HG03432 (cell line): ENCODE measurements around the gene CADPS.
A peak's percentile ranks its signal among the peaks of the same experiment; 100 is the strongest.

Experiments used
- ATAC-seq: cut with Tn5 transposase; IDR thresholded peaks from one replicate; pipeline ENCODE4 v1.9.1; 2021; ENCODE audit warnings: mild to moderate bottlenecking, moderate library complexity; ENCODE audit not compliant: unreplicated experiment

CADPS gene

GRCh38 chr3:62647711-62648110, 227.5 kb downstream of the CADPS start:
- ATAC-seq: no peak

- no peak for ATAC-seq
Measured at GRCh38 chr3:62644493-62644892, 230.7 kb downstream of the CADPS start.

- ATAC-seq: no peak
Measured at GRCh38 chr3:62638316-62638715, 236.9 kb downstream of the CADPS start.

- no peak for ATAC-seq
Measured at GRCh38 chr3:62636235-62636826, 238.9 kb downstream of the CADPS start.

DNA sequence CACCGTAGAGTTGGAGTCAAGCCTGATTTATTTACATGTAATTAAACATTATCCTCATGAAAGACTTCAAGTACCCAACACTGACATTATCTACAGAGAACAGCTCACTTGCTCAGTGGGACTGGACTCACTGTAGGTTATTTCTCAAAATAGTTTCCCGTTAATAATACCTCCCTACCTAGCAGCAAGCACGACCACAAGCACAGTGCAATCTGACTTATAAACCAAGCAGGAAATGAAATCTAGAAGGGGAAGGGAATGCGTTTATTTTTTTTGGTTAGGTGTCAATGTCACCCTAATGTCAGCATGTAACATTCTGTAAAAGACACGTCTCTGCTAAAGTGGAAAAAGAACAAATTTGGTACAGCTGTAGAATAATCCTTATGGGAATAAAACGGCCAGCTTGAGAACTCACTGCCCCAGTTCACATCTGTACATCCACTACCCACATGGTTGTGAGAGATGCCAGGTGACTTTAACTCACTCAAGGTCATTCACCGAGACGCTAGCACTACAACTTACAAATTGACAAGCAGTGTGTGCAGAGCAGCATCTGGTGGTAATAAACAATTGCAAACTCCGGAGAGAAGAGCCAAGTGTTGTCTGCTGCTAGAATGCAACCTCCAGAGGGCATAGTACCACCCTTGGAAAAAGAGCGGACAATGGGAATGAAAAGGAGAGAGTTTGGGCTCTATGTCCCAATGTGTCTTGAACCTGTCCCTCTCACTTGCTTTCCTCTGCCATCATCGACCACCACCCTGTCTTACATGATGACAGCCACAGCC, 242.5 kb downstream of the CADPS start:
- no peak for ATAC-seq

- ATAC-seq: no peak
Measured at GRCh38 chr3:62631488-62631887, 243.7 kb downstream of the CADPS start.

GRCh38 chr3:62630664-62631063, 244.6 kb downstream of the CADPS start:
- no peak for ATAC-seq

DNA sequence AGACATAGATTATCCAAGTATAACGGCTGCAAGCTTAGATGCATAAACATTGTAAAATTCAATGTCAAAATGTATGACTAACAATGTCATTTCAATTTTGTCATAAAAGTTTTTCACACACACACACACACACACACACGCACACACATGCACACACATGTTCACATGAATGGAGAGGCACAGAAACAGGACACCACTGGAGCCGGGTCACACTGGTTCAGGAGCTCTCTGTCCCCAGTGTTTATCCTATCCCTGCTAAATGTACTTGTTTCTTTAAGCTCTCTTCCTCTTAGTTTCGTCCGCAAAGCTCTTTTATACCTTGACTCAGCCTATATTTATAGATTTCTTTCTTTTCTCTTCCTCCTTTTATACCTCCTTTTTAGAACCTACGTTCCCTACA, 249.9 kb downstream of the CADPS start:
- no peak for ATAC-seq

- ATAC-seq: no peak
Measured at GRCh38 chr3:62624185-62624584, 251.0 kb downstream of the CADPS start.

GRCh38 chr3:62622553-62623174, 252.6 kb downstream of the CADPS start:
- ATAC-seq: peak; percentile 72

DNA sequence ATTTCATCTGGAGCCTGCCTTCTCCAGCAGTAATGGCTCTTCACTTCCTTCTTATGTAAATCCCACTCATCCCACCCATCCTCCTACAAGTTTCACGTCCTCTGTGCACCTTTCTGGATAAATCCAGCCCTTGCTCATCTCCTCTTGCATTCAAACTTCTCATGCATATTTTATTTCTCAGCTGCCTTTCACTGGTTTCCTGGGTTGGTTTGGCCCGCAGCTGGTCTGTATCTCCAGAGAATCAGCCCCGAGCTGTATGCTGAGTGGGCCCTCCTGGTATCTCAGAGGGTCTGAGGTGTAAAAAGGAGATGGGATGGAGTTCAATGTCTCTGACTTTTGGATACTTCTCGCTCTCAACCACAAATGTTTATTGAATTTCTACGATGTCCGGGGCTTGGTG, 253.3 kb downstream of the CADPS start:
- ATAC-seq: no peak

GRCh38 chr3:62621176-62621575, 254.0 kb downstream of the CADPS start:
- ATAC-seq: no peak

- ATAC-seq: no peak
Measured at GRCh38 chr3:62615258-62615849, 259.9 kb downstream of the CADPS start.

DNA sequence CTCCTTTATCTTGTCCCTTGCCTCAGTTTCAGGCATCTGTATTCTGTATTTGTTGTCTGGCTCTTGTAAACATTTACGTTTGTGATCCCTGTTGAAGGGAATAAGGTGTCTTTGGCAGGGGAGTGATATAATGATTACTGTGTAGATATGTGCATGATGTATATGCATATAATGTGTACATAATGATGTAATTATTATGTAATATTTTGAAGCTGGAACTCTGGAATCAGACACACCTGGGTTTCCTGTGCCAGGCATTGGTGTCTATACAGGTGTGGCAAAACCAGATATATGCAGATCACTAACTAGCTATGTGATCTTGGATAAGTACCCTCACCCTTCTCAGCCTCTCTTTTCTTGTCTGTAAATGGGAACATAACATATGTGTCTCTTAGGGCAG, 260.7 kb downstream of the CADPS start:
- no peak for ATAC-seq

DNA sequence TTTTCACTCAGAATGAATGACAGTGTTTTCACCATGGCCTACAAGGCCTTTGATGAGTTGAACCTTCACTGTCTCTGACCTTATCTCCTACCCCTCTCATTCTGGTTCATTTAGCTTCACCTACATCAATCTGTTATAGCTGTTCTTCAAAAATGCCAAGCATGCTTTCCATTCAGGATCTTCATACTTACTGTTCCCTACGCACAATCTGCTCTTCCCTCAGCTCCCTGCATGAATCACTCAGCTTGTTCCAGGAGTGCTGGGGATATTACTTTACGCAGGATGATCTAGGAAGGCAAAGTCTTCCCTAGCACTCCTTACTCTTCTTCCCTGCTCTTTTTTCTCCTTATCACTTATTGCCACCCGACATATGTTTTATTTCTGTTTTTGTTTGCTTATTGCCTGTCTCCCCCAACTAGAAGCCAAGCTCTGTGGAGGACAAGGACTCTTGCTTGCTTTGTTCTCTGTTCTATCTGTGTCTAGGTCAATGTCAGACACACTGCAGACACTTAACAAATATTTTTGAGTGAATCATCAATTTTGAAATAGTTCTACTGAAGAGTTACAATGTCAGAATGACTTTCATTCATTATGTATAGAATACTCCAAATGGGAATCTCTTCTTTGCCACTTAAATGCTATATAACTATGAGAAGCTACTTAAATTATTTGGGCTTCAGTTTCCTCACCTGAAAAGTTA, 263.5 kb downstream of the CADPS start:
- ATAC-seq: no peak

DNA sequence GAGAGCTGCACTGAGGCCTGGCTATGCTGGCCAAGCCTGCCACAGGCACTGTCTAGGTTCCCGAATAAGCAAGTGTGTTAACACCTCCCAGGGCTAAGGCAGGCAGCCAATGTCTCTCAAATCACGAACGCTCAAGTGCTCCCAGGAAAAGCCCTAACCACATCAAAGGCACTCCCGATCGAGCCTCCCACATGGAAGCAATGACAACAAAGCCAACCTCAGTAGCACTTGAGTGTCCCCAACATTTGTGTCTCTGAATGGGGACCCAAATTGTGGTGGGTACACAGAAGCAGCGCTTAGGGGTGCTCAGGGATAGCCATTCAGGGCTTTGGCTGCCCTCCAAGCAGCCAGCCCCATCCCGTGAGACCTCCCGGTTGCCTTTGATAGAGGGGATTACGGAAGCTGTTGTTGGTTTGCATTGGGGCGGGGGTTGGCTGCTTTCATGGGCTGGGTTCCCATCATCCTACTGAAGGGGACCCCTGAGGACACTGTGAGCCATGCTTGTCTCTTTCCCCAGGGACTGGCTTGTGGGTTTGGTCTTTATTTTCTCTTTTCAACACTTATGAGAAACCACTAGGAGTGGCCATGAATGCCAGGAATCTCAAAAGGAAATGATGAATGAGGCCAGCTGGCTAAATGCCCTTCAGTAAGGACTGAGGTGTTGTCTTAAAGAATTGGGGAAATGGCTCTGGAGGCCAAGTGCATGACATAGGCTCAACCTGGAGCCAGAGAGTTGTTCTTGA, 267.8 kb downstream of the CADPS start:
- no peak for ATAC-seq

GRCh38 chr3:62605413-62606068, 269.7 kb downstream of the CADPS start:
- ATAC-seq: no peak

GRCh38 chr3:62604751-62605351, 270.4 kb downstream of the CADPS start:
- no peak for ATAC-seq

GRCh38 chr3:62604298-62604697, 270.9 kb downstream of the CADPS start:
- ATAC-seq: no peak

GRCh38 chr3:62602987-62603386, 272.2 kb downstream of the CADPS start:
- no peak for ATAC-seq
